ENCODE data around the gene CELA2A. TPM values are rescaled to one million over a fixed set of nuclear protein-coding genes. Genes with fewer than 3 reads are reported as not detected.
A peak's percentile ranks its signal among the peaks of the same experiment; 100 is the strongest.

The CELA2A gene
- total RNA-seq, 1 experiment from 2014 or later: 0.72 TPM

DNA sequence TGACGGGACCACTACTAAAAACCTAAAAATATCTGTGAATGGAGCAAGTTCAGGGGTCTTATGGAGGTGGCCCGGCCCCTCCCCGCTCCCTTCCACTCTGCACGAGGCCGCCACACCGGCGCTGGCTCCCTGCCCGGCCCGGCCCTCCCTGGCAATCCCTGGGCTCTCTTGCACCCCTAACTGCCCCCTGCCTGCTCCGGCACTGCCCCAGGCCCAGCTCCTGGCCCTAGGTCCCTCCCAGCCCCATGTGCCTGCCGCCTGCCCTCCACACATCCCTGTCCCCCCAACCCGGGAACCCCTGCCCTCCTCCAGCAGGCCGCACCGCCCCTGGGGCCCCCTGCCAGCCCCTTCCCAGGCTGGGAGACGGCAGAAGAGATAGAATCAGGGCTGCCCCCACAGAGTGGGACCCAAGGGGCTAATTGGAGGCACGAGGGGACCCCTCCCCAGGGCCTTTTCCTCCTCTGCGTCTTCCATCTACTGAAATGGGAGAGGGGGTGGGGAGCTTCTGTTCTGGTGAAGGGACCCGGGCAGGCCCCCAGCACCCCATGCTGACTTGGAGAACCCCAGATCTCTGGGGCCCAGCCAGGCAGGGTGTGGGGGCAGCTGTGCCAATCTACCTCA, 27.6 kb upstream of the CELA2A start:
- ATAC-seq (no peak), DNase-seq (ENCODE audit: low read depth, low spot score) (no peak)
- Histone ChIP-seq H3K27me3 (ENCODE audit: control insufficient read depth, insufficient read depth, low read length) (no peaks in the 10 kb centered on the region), H3K9me3 (ENCODE audit: control insufficient read depth, insufficient read depth, low read depth, low read length) (no peaks in the 10 kb centered on the region), H3K27ac (ENCODE audit: low read length) (no peak overlapping the region), H3K4me3 (ENCODE audit: low read depth in 2 of 2, low read length in 2 of 2) (no peak overlapping the region), H3K4me1 (ENCODE audit: control insufficient read depth, insufficient read depth, low read length) (peaks cover 26% of the 10 kb centered on the region), H3K36me3 (ENCODE audit: control insufficient read depth, insufficient read depth, low read length) (no peaks in the 10 kb centered on the region; the same call in 1 of the 2 replicates)
- TF ChIP-seq TCF7L2 (IDR thresholded peaks at IDR 0.05; ENCODE audit: low read depth, low read length): no peak
- no peak for TF ChIP-seq CTCF (IDR thresholded peaks at IDR 0.05)
- TF ChIP-seq, protein P1, sequence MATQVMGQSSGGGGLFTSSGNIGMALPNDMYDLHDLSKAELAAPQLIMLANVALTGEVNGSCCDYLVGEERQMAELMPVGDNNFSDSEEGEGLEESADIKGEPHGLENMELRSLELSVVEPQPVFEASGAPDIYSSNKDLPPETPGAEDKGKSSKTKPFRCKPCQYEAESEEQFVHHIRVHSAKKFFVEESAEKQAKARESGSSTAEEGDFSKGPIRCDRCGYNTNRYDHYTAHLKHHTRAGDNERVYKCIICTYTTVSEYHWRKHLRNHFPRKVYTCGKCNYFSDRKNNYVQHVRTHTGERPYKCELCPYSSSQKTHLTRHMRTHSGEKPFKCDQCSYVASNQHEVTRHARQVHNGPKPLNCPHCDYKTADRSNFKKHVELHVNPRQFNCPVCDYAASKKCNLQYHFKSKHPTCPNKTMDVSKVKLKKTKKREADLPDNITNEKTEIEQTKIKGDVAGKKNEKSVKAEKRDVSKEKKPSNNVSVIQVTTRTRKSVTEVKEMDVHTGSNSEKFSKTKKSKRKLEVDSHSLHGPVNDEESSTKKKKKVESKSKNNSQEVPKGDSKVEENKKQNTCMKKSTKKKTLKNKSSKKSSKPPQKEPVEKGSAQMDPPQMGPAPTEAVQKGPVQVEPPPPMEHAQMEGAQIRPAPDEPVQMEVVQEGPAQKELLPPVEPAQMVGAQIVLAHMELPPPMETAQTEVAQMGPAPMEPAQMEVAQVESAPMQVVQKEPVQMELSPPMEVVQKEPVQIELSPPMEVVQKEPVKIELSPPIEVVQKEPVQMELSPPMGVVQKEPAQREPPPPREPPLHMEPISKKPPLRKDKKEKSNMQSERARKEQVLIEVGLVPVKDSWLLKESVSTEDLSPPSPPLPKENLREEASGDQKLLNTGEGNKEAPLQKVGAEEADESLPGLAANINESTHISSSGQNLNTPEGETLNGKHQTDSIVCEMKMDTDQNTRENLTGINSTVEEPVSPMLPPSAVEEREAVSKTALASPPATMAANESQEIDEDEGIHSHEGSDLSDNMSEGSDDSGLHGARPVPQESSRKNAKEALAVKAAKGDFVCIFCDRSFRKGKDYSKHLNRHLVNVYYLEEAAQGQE (IDR thresholded peaks at IDR 0.05; ENCODE audit: insufficient read depth in 1 of 2, low read depth in 2 of 2, low read length in 1 of 2): no peak
- TF ChIP-seq POLR2AphosphoS5 (IDR thresholded peaks at IDR 0.05; ENCODE audit: low read depth, low read length): no peak
- no peak for TF ChIP-seq SIN3A (IDR thresholded peaks at IDR 0.05; ENCODE audit: borderline replicate concordance, insufficient read depth, low read depth, low read length)
- ChIA-PET POLR2A (no interaction called here), CTCF (interaction anchor here (0.6 kb wide), 1 partner anchor 30 kb away, joined by 3 read pairs; no protein-coding TSS in a partner anchor)
- TSS peak; percentile 76 for BruUV-seq (replicated peaks)
- intact Hi-C loops (cut with micrococcal nuclease; ENCODE audit: unreplicated experiment) (no loop called here), in situ Hi-C loops (cut with HindIII; ENCODE audit: low pct_unique_long_range_greater_than_20kb, low sequenced_read_pairs) (no loop called here)

GRCh38 chr1:15429701-15430149, 26.8 kb upstream of the CELA2A start:
- in situ Hi-C loops (cut with HindIII; ENCODE audit: low pct_unique_long_range_greater_than_20kb, low sequenced_read_pairs) (no loop called here), intact Hi-C loops (cut with micrococcal nuclease; ENCODE audit: unreplicated experiment) (loop anchor here (10.0 kb wide), 1 partner anchor 75 kb away; no protein-coding TSS in a partner anchor)
- Histone ChIP-seq H3K4me1 (ENCODE audit: control insufficient read depth, insufficient read depth, low read length) (peaks cover 26% of the 10 kb centered on the region), H3K27me3 (ENCODE audit: control insufficient read depth, insufficient read depth, low read length) (no peaks in the 10 kb centered on the region), H3K9me3 (ENCODE audit: control insufficient read depth, insufficient read depth, low read depth, low read length) (no peaks in the 10 kb centered on the region), H3K4me3 (ENCODE audit: low read depth in 2 of 2, low read length in 2 of 2) (no peak overlapping the region), H3K27ac (ENCODE audit: low read length) (no peak overlapping the region), H3K36me3 (ENCODE audit: control insufficient read depth, insufficient read depth, low read length) (no peaks in the 10 kb centered on the region; the same call in 1 of the 2 replicates)
- DNase-seq (ENCODE audit: low read depth, low spot score) (no peak), ATAC-seq (no peak)
- BruUV-seq (replicated peaks): no TSS peak
- ChIA-PET CTCF (no interaction called here), POLR2A (no interaction called here)
- TF ChIP-seq, protein P1 (IDR thresholded peaks at IDR 0.05; ENCODE audit: insufficient read depth in 1 of 2, low read depth in 2 of 2, low read length in 1 of 2): no peak
- TF ChIP-seq POLR2AphosphoS5 (IDR thresholded peaks at IDR 0.05; ENCODE audit: low read depth, low read length) (no peak), CTCF (IDR thresholded peaks at IDR 0.05) (no peak), TCF7L2 (IDR thresholded peaks at IDR 0.05; ENCODE audit: low read depth, low read length) (no peak), SIN3A (IDR thresholded peaks at IDR 0.05; ENCODE audit: borderline replicate concordance, insufficient read depth, low read depth, low read length) (no peak)
